HepG2 (cell line): ENCODE data around the gene TSHZ2. TPM values are rescaled to one million over a fixed set of nuclear protein-coding genes. Genes with fewer than 3 reads are reported as not detected.

Experiments used
- AGO2 ChIP-seq: fragments of 200-400 bp; formaldehyde crosslinking; optimal IDR thresholded peaks from 2 replicates; pipeline ENCODE3; 2017; ENCODE audit warnings: mild to moderate bottlenecking, low read depth, low read length, moderate library complexity
- SALL2 ChIP-seq: sonication (generic); formaldehyde crosslinking; IDR thresholded peaks from 2 replicates; pipeline ENCODE4 v1.8.1; 2023; ENCODE audit warnings: mild to moderate bottlenecking, missing genetic modification reagents, inconsistent platforms
- TCF7 ChIP-seq: sonication (generic); IDR thresholded peaks from 2 replicates; pipeline ENCODE4 v1.6.1; 2016; ENCODE audit warnings: antibody characterized with exemption, low read depth
- ZNF292 ChIP-seq: sonication (generic); formaldehyde crosslinking; IDR thresholded peaks from 2 replicates; pipeline ENCODE4 v1.8.1; 2022; ENCODE audit warnings: mild to moderate bottlenecking, low read depth, missing genetic modification reagents, borderline replicate concordance
- ZNF30 ChIP-seq: sonication (generic); formaldehyde crosslinking; IDR thresholded peaks from 2 replicates; pipeline ENCODE4 v1.5.0; 2020; ENCODE audit warnings: mild to moderate bottlenecking, missing genetic modification reagents
- ZNF468 ChIP-seq: sonication (generic); formaldehyde crosslinking; IDR thresholded peaks from 2 replicates; pipeline ENCODE4 v1.8.0; 2022; ENCODE audit warnings: mild to moderate bottlenecking, moderate library complexity, missing genetic modification reagents
- polyA plus RNA-seq, 8 experiments: library from polyadenylated mRNA; depleted of rRNA in 3 of 8; stranded (reverse) in 7 of 8; unstranded in 1 of 8; fragments of >200 nt; fragmentation: Illumina TruSeq in 4 of 8; extraction: Trizol in 4 of 8; gene quantifications; 2 replicates each; pipeline versions ENCODE4 v1.2.1 to v1.2.3, GENCODE V29; 2011 to 2016; ENCODE audit warnings: low read depth in 4 of 8, missing spikeins in 1 of 8, mixed read lengths in 1 of 8; ENCODE audit not compliant: insufficient read depth in 1 of 8
- total RNA-seq, 5 experiments: library from RNA; depleted of rRNA; stranded (reverse); fragments of >200 nt; fragmentation: Illumina TruSeq; extraction: Trizol; gene quantifications; 2 replicates each; pipeline ENCODE4 v1.2.3, GENCODE V29; 2016; ENCODE audit warnings: low read depth in 1 of 5
- TF ChIP-seq, protein P1 (sequence below): sonication (generic); formaldehyde crosslinking; IDR thresholded peaks from 2 replicates; pipeline ENCODE4 v1.4.0; 2020; ENCODE audit warnings: missing genetic modification reagents
- TF ChIP-seq, protein P2 (sequence below): sonication (generic); formaldehyde crosslinking; IDR thresholded peaks from 2 replicates; pipeline ENCODE4 v1.4.0; 2020; ENCODE audit warnings: missing genetic modification reagents, mild to moderate bottlenecking, borderline replicate concordance
- TF ChIP-seq, protein P3 (sequence below): sonication (generic); formaldehyde crosslinking; IDR thresholded peaks from 2 replicates; pipeline ENCODE4 v1.4.0; 2020; ENCODE audit warnings: mild to moderate bottlenecking, missing genetic modification reagents

TSHZ2 gene
- total and polyA plus RNA-seq, 2 of the 13 experiments (the other 11 are each of a cell fraction or from before 2014, with no cell fraction given), result 0.01 TPM; not detected in 1

DNA sequence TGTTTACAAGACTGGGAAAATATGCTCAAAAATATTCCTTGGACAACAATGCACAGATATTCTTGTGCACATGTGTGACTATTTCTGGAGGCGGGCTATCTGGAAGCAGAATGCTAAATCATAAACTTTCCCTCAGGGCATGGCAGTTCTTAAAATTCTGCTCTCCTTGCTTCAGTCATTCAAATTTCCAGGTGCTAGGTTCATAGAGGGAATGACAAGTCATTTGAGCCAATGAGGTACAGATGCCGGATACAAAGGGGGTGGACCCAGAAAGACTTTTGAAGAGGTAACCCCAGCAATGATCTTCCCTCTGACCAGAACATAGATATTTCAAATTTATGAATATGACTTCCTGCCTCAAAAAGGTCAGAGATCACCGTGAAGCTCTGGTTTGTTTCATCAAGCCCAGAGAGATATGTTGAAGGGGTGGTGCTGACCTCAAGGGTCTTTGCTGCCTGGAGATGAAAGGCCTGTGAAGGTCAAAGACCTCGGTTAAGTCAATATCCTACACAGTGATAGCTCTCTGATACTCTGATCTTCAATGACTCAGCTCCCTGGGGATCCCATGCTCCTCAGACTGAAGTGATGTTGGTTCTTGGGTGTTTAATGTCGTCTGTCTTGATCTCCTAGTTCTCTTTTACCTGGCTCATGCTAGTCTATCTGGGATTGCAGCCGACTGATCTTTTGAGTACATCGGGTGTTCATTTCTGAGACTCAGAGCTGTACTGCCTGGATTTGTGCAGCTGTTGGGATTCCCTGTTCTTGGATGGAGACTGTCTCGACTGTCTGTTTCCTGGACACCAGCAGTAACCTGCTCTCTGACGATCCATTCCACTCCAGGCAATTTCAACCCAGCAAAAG lies 47.5 kb upstream of the TSHZ2 start (continued):
- TF ChIP-seq ZNF30, result no peak
- no peak for TF ChIP-seq AGO2
- TF ChIP-seq, protein P1, sequence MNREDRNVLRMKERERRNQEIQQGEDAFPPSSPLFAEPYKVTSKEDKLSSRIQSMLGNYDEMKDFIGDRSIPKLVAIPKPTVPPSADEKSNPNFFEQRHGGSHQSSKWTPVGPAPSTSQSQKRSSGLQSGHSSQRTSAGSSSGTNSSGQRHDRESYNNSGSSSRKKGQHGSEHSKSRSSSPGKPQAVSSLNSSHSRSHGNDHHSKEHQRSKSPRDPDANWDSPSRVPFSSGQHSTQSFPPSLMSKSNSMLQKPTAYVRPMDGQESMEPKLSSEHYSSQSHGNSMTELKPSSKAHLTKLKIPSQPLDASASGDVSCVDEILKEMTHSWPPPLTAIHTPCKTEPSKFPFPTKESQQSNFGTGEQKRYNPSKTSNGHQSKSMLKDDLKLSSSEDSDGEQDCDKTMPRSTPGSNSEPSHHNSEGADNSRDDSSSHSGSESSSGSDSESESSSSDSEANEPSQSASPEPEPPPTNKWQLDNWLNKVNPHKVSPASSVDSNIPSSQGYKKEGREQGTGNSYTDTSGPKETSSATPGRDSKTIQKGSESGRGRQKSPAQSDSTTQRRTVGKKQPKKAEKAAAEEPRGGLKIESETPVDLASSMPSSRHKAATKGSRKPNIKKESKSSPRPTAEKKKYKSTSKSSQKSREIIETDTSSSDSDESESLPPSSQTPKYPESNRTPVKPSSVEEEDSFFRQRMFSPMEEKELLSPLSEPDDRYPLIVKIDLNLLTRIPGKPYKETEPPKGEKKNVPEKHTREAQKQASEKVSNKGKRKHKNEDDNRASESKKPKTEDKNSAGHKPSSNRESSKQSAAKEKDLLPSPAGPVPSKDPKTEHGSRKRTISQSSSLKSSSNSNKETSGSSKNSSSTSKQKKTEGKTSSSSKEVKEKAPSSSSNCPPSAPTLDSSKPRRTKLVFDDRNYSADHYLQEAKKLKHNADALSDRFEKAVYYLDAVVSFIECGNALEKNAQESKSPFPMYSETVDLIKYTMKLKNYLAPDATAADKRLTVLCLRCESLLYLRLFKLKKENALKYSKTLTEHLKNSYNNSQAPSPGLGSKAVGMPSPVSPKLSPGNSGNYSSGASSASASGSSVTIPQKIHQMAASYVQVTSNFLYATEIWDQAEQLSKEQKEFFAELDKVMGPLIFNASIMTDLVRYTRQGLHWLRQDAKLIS (CRISPR knock-in tag), result no peak
- peak; percentile 100 for TF ChIP-seq TCF7
- TF ChIP-seq, protein P2, sequence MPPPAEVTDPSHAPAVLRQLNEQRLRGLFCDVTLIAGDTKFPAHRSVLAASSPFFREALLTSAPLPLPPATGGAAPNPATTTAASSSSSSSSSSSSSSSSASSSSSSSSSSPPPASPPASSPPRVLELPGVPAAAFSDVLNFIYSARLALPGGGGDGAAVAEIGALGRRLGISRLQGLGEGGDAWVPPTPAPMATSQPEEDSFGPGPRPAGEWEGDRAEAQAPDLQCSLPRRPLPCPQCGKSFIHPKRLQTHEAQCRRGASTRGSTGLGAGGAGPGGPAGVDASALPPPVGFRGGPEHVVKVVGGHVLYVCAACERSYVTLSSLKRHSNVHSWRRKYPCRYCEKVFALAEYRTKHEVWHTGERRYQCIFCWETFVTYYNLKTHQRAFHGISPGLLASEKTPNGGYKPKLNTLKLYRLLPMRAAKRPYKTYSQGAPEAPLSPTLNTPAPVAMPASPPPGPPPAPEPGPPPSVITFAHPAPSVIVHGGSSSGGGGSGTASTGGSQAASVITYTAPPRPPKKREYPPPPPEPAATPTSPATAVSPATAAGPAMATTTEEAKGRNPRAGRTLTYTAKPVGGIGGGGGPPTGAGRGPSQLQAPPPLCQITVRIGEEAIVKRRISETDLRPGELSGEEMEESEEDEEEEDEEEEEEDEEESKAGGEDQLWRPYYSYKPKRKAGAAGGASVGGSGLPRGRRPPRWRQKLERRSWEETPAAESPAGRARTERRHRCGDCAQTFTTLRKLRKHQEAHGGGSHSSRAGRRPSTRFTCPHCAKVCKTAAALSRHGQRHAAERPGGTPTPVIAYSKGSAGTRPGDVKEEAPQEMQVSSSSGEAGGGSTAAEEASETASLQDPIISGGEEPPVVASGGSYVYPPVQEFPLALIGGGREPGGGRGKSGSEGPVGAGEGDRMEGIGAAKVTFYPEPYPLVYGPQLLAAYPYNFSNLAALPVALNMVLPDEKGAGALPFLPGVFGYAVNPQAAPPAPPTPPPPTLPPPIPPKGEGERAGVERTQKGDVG (CRISPR knock-in tag), result no peak
- TF ChIP-seq, protein P3, sequence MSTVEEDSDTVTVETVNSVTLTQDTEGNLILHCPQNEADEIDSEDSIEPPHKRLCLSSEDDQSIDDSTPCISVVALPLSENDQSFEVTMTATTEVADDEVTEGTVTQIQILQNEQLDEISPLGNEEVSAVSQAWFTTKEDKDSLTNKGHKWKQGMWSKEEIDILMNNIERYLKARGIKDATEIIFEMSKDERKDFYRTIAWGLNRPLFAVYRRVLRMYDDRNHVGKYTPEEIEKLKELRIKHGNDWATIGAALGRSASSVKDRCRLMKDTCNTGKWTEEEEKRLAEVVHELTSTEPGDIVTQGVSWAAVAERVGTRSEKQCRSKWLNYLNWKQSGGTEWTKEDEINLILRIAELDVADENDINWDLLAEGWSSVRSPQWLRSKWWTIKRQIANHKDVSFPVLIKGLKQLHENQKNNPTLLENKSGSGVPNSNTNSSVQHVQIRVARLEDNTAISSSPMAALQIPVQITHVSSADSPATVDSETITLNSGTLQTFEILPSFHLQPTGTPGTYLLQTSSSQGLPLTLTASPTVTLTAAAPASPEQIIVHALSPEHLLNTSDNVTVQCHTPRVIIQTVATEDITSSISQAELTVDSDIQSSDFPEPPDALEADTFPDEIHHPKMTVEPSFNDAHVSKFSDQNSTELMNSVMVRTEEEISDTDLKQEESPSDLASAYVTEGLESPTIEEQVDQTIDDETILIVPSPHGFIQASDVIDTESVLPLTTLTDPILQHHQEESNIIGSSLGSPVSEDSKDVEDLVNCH, result no peak
- peak; percentile 72 for TF ChIP-seq SALL2 (CRISPR knock-in tag)
- TF ChIP-seq ZNF292 (CRISPR knock-in tag), result peak; percentile 77; the same call in 1 of the 2 replicates
- no peak for TF ChIP-seq ZNF468 (CRISPR knock-in tag)
